GM18505 (cell line): Measurements from ENCODE around the gene HOXB5.

Experiments
- ATAC-seq: cut with Tn5 transposase; IDR thresholded peaks from one replicate; pipeline ENCODE4 v1.9.1; 2021; ENCODE audit not compliant: unreplicated experiment
- POLR2A ChIP-seq: IDR thresholded peaks from 4 replicates; pipeline ENCODE4 v1.6.1; 2011; ENCODE audit warnings: borderline replicate concordance; ENCODE audit not compliant: insufficient read depth, insufficient read length; ENCODE audit errors: extremely low read depth

Gene HOXB5

DNA sequence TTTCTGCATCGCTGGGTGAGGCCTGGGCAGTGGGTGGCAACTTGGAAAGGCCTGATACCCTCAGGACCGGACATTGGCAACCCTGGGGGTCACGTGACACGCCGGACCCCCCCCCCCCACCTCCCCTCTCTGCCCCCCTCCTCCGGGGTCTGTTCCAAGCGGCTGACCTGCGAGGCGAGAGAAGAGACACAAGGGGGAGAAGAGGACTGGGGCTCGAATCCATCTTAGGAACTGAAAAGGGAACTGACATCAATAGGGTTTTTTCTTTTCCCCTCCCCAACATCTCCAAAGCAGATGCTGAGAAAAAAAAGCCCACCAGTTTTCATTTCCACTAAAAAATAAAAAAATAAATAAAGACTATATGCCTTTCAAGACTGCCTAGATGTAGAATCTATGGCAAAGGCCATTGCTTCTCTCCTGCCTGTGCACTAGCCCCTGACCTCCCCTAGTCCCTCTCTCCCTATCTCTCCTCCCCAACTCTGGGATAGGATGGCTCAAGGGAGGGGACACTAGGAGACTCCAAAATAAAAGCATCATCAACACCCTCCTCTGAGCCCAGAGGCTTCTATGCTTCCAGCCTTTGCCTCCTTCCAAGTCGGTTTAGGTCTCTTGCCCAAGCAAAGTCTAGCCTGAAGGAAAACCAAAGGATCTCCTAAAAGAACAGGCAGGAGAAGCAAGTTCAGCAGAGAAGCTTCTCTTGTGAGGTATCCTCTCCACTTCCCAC is 41.0 kb downstream of the HOXB5 start:
- no peak for TF ChIP-seq POLR2A
- ATAC-seq = no peak

DNA sequence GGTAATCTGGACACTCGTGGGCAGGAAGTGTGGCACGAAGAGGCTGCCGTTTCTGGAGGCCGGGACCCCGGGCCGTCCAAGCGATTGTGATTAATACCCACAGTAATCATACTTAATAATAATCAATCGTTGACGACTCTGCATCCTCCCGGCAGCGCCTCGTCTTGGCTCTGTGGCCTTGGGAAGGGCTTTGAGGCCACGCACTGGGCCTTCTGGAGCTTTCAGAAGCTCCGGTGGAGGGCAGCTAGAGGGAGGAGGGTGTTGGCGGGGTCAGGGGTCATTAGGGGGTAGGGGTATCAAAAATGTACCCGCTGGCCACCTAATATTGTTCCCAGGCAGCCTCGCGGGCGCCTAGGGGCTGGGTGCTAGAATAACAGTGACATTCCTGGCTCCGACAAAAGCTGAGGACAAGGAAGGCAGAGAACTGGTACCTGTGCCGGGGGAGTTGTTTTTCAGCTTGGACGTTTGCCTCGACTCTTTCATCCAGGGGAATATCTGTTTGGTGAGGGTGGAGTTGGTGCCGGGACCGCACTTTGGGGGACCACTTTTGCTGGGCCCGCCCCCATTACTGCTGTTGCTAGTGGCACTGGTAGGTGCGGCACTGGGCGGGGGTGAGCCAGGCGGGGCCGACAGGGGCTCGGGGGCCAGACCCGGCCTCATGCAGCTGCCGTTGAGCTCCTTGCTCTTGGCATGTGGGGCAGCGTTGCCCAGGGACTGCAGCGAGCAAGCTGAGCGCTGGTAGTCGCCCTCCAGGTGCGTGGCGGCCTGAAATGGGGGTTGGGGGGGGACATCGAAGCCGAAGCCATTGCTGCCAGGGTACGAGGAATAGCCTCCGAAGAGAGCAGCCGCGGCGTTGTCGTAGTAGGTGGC is 41.7 kb downstream of the HOXB5 start:
- no peak for TF ChIP-seq POLR2A
- no peak for ATAC-seq

DNA sequence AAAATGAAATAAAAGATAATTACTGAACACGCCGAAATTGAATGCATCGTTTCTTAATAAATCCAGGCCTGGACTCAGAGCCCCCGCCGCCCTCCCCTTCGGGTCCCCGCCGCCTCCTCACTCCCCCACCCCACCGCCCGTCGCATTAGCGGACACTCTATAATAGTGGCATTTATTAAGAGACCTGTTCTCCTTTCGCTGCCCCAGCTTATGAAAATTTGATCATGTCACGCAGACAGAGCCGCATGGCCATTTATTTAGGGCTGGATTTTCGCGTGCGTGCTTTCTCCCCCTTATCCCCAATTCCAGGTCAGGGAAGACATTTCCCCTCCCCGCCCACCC is 42.4 kb downstream of the HOXB5 start:
- ATAC-seq = no peak
- TF ChIP-seq POLR2A = no peak

DNA sequence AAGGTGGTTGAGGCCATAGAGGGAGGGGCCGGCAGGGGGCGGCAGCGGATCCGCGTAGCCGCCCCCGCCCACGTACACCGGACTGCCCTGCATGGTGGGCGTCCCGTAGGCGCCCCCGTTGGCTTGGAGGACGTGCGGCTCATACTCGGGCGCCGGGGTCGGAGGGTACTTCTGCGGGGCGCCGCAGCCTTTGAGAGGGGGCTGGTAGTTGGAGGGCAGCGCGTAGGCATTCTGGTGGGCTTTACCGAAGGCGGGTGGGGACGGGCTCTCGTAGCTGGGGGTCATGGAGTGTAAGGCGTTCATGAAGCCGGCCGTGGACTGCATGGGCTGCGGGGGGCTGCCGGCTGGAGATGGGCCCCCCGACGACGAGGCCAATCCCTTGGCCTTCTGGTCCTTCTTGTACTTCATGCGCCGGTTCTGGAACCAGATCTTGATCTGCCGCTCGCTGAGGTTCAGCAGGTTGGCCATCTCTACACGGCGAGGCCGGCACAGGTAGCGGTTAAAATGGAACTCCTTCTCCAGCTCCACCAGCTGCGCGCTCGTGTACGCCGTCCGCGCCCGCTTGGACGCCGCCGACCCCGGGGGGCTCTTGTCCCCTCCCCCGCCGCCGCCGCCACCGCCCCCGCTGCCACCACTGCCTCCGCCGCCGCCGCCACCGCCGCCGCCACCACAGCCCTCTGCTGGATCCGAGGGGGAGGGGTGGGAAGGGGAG is 42.9 kb downstream of the HOXB5 start:
- no peak for TF ChIP-seq POLR2A
- ATAC-seq = no peak

DNA sequence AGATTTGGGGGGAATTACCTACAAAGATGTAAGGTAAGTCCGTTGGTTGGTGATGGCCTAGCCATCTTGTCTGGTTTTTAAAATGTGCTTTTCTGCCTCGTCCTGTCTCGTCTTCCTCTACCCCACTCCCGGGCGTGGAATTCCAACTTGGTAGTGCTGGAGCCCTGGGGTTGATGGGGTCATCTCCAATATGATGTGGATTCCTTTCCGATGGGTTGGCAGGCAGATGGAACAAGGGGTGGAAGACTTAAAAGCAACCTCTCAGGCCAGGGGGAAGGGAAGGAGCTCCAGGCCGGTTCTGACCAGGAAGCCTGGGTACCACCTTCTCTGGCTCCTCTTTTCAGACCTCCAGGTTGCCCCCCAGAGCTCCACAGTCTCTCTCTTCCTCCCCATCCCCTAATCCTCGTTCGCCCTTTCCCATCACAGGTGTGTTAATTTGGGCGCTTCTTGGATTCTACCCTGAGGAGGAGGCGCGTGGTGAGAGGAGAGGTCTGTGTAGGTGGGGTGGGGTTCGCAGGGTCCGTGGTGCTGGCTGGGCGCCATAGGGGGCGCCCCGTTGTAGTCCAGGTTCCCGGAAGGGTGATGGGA is 43.6 kb downstream of the HOXB5 start:
- TF ChIP-seq POLR2A = no peak
- no peak for ATAC-seq

DNA sequence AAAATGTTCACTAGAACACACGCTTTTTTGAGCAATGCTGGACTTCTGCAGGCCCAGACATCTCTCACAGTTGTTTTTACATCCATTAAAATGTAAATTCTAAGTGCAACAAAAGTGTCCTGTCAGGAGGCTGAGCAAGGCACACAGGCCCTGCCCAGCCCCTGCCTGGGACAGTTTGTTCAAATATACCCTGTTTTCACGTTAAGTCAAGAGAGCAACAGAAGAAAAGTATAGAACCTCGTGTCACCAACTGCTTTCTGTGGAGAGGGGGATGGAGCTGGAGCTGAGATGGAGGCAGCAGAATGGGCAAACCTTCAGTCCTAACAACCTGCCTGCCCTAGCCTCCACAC is 44.3 kb downstream of the HOXB5 start:
- TF ChIP-seq POLR2A = no peak
- ATAC-seq = no peak

DNA sequence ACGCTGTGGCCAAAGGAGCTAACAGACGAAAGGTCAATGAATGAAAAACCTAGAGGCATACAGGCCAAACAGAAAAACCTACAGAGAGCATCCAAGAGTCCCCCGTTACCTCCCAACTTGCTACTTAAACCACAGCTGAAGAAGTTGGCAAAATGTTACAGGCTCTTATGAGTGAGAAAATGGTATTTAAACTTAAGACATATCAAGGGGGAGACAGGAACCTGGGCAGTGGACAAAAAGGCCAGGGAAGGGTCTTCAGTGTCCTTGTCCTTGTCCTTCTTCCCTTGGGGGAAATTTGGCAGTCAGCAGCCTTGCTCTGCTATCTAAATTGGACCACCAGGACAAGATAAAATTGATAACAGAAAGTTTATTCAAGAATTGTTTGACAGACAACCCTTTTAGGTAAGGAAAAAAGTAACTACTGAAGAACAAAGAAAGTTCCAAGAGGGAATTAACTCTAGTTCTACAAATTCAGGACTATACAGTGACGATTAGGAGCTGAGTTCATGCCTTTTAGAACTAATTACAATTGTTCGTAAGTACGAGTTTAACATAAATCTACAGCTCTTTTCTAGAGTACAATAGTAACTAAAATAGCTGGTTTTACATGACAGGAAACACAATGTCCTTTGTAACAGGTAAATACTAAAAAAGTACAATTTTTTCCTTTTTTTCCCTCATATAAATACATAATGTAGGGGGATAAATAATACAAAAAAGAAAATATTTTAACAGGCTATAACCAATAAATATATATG is 44.9 kb downstream of the HOXB5 start:
- no peak for TF ChIP-seq POLR2A
- ATAC-seq = no peak

DNA sequence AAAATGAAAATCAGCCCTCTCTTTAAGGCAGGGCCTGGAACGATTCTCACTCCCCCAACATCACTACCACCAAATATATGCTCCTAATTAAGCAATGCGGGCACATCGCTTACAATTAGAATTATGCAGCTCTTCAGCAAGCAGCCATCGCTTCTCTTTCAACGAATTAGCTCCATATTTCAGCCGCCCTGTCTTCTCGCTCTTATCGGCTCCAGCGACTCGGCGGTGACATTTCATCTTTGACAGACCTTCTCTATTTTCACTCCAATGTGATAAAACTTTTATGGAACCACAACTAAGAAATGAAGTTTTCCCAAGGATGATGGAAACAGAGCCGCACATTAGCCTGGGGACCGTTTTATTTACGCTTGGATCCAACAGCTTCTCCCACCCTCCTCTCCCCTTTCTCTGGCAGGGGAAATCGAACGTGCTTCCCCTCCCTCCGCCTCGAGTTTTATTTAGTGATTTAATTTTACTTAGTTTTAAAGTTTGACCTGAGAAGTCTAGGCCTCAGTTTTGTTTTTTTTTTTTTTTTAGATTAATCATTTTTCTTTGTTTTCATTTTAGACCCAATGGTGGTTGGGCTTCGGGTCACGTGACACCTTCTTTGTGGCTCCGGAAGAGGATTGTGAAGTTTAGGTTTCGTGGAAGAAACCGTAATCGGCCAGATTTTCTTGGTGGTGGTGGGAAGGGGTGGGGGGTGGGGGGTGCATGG is 45.6 kb downstream of the HOXB5 start:
- no peak for TF ChIP-seq POLR2A
- no peak for ATAC-seq

DNA sequence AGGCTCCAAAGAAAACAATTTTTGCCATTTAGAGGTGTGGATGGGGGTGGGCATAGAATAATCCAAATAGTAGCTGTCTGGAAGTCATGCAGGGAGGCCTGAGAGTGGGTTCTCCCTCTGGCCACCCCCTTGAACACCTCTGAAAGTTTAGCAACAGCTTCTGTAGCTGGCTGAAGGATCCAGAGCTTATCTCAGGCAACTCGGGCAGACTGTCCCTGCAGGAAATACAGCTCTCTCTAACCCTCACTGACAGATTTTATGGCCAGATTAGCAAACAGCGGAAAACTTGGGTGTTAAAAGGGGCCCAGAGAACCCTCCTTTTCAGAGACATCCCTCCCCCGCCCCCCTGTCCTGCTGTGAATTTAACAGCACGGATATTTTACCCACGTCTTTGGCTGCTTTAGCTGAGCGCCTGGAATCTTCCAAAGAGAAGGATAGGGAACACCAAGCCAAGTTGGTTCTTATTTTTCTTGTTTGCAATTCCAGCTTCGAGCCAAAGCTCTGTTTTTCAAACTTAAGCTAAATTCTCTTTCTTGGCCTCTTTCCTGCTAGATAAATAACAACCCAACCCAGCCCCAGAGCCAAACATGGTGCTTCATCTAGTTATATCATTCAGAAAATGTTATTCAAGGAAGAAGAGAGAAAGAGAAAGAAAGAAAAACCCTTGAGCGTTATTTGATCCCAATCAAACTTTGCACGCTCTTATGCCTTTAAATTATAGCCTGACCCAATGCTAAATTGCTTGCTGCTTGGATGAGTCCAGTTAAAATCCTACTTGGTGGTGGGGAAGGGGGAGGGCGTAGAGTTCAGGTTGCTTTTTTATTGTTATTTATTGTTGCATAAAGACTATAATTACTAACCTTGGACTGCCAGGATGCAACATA is 46.4 kb downstream of the HOXB5 start:
- TF ChIP-seq POLR2A = no peak
- ATAC-seq = no peak

DNA sequence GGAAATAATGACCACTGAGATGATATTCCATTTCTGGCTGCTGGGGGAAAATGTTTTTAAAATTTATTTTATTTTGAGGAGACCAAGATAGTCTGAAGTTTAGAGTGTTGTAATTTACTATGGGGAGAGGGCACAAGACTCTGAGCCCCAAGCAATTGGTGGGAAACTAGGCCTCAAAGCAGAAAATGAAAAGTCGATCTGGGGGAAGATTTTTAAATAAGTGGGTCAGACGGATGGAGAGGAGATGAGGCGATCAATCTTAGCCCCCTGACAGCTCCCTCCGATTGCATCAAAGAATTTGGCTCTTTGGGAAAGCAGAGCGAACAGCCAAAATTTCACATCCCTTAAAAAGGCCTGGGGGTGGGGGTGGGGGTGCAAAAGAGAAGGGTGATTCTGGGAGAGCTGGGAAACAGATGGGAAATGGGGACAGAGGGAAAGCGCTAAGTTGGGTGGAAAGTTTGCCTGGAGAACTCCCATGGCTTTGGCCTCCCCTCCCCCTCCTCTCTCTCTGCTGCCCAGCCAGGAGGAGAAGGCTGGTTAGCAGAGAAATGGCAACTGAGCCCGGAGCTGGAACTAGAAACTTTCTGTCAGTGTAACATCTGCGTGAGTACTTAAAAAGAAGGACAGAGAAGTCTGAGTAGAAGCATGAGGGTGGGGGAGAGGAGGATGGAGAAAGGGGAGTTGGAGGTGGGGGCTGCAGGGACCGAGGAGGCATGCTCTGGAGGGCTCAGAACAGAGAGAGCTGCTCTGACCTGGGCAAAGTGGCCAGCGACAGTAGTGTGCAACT is 47.2 kb downstream of the HOXB5 start:
- ATAC-seq = no peak
- TF ChIP-seq POLR2A = no peak

DNA sequence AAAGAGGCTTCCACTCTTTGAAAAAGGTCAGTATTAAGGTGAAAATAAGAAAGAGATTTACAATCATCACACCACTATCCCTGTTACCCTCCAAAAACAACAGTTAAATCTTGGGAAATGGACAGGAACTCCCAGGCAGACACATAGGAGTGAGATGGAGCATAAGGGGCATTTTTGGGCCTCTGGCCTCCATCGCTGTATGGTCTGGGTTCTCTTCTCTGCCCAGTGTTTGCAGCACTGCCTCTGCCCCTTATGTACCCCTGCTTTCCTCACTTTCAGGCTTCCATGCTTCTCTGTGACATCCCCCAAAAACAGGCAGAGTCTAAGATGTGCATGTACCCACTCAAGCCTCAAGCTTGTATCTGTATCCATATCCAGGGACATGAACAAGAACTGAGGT is 48.0 kb downstream of the HOXB5 start:
- no peak for TF ChIP-seq POLR2A
- ATAC-seq = no peak
